GM21737 (cell line): ENCODE data around the gene SKOR2.

Source experiments
- ATAC-seq: cut with Tn5 transposase; IDR thresholded peaks from one replicate; pipeline ENCODE4 v1.9.1; 2021; ENCODE audit warnings: mild to moderate bottlenecking, moderate library complexity; ENCODE audit not compliant: unreplicated experiment

SKOR2 gene, protein sequence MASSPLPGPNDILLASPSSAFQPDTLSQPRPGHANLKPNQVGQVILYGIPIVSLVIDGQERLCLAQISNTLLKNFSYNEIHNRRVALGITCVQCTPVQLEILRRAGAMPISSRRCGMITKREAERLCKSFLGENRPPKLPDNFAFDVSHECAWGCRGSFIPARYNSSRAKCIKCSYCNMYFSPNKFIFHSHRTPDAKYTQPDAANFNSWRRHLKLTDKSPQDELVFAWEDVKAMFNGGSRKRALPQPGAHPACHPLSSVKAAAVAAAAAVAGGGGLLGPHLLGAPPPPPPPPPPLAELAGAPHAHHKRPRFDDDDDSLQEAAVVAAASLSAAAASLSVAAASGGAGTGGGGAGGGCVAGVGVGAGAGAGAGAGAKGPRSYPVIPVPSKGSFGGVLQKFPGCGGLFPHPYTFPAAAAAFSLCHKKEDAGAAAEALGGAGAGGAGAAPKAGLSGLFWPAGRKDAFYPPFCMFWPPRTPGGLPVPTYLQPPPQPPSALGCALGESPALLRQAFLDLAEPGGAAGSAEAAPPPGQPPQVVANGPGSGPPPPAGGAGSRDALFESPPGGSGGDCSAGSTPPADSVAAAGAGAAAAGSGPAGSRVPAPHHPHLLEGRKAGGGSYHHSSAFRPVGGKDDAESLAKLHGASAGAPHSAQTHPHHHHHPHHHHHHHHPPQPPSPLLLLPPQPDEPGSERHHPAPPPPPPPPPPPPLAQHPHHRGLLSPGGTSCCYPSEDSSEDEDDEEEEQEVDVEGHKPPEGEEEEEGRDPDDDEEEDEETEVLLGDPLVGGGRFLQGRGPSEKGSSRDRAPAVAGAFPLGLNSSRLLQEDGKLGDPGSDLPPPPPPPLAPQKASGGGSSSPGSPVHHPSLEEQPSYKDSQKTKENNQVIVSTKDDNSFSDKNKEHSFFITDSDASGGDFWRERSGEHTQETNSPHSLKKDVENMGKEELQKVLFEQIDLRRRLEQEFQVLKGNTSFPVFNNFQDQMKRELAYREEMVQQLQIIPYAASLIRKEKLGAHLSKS

GRCh38 chr18:47251289-47252120, at the start of gene SKOR2:
TSS of gene SKOR2 (minus strand) at chr18:47251660. CDS start at chr18:47249183, 2,477 bp downstream.
- ATAC-seq = no peak

DNA sequence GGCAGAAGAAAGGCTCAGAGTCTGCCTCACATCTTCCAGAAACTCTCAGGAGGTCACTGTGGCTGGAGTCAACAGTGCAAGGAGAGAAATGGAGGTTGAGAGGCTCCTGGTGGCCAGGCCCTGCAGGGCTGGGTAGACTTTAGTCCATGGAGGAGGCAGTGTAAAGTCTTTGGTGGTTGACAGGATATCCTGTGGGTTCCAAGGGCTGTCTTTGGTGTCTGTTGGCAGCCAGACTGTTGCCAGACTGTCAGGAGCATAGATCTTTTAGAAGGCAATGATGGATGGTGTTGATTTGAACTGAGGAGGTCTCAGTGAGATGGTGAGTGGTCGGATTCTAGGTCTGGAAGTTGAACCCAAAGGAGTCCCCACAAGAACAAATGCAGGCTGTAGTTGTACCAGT, 45.0 kb upstream of the SKOR2 start:
- ATAC-seq = no peak

GRCh38 chr18:47294801-47295200, 43.3 kb upstream of the SKOR2 start:
- no peak for ATAC-seq

- no peak for ATAC-seq
Measured at GRCh38 chr18:47288741-47289140, 37.3 kb upstream of the SKOR2 start.

- no peak for ATAC-seq
Measured at GRCh38 chr18:47287911-47288585, 36.6 kb upstream of the SKOR2 start.

GRCh38 chr18:47286776-47287410, 35.4 kb upstream of the SKOR2 start:
- ATAC-seq = no peak

DNA sequence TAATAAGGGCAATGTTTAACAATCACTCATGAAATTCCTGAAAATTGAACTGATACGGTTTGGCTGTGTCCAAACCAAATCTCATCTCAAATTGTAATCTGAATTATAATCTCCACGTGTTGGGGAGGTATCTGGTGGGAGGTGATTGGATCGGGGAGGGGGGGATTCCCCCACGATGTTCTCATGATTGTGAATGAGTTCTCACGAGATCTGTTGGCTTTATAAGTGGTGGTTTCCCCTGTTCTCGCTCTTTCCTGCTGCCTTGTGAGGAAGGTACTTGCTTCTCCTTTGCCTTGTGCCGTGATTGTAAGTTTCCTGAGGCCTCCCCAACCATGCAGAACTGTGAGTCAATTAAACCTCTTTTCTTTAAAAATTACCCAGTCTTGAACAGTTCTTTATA, 34.0 kb upstream of the SKOR2 start:
- no peak for ATAC-seq

DNA sequence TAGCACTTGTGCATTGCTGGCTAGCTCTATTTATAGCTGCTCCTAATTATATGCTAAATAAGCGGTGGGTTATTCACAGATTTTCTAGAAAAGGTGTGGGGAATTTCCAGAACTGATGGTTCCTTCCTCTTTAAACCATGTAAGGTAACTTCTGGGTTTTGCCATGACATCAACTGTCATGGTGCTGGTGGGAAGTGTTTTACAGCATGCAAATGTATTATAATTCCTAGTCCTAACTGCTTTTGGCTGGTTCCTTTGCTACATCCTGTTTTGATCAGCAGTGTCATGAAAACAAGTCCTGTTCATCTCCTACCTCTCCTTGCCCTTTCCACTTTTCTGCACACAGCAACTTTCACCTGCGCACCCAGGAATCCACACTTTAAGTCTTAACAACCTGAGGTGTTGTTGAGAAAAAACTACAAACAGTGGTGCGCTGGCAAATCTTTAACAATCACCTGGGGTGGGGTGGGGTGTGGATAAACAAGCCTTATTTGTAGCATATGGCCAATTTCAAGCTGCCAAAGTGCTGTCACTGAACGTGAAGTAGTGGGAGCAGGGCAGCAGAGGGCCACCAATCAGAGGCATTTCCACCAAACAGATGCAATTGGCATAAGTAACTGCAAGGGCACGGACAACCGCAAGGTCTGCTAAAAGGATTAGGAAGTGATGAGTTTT, 33.4 kb upstream of the SKOR2 start:
- no peak for ATAC-seq

GRCh38 chr18:47283476-47283875, 32.0 kb upstream of the SKOR2 start:
- ATAC-seq = no peak

DNA sequence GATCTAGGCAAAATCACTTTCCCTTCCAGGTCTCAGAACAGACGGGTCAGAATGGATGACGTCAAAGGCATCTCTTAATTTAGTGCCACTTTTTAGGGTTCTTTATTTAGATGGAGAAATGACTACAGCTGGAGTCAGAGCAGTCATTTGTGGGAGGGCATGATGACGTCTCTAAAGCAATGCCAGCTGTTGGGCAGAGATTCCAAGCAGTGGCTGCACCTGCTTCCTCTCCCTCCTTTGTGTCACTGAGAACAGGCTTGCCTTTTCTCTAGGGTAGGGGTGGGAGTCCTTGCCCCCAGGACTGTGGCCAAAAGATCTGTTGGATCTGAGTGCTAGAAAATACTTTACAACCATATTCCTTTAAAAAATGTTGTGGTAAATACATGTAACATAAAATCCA, 28.7 kb upstream of the SKOR2 start:
- no peak for ATAC-seq

DNA sequence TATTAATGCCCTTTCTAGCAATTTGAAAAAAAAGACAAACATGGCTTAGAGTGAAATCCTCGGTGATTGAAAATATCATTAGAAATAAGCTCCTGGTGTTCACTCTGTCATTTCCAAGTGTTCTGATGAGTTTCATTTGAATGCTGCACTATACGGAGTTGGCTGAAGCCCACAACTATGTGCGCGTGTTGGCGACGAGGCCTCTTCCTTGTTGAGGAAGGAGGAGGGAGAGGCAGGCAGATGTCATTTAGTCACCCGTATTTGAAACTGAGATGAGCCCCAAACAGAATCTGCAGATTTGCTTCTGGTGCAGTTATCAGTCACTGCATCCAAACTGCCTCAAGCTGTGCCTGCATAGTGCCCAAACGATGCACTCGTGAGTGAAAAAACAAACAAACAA, 23.5 kb upstream of the SKOR2 start:
- no peak for ATAC-seq

- ATAC-seq = no peak
Measured at GRCh38 chr18:47265197-47265596, 13.7 kb upstream of the SKOR2 start.

DNA sequence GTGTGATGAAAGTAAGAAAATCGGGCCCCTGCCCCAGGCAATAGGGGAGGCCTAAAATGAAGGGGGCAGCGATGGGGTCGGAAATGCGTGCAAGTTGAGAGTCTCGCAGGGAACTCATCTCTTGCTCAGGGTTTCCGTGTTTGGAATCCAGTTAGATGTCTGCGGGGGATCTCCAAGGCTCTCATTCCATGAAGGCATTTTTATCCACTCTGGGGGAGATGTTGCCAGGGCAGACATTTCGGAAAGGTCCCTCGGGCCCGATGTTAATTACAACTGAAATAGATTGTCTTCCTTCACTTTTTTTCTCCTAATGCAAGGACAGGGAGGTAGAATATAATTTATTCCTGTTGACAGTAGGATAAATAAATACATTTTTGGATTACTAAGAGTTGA, 12.8 kb upstream of the SKOR2 start:
- no peak for ATAC-seq

- no peak for ATAC-seq
Measured at GRCh38 chr18:47263430-47264307, 12.2 kb upstream of the SKOR2 start.

GRCh38 chr18:47263150-47263429, 11.6 kb upstream of the SKOR2 start:
- ATAC-seq = no peak

GRCh38 chr18:47262301-47263149, 11.1 kb upstream of the SKOR2 start:
- ATAC-seq = no peak

DNA sequence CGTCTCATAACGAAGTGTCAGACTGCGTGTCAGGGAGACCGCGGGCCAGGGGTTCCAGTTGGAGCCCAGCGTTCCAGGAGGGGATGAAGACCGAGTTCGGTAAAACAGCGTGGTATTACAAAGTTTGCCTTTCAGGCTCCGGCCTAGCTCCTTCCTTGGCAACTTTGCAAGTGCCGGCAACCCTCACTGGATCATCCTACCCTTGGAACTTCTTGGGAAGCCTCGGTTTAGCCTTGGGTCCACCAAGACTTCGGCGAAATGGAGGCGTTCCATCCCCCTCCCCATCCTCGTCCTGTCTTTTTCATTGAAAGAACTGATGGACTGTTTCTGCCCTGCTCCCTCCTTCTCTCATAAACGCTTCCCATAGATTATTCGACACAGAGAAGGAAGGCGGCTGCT, 10.4 kb upstream of the SKOR2 start:
- ATAC-seq = no peak
